NCI-H510A treated with DMSO at 0.1 percent for 48 hours (cell line): Measurements from ENCODE around the gene UTP4.

Experiments
- DNase-seq: peaks from one replicate; lab custom pipeline; 2025; lab: John Stamatoyannopoulos, UW

Gene UTP4

GRCh38 chr16:69132424-69133252 lies at the start of gene UTP4, which contains the start of gene CHTF8:
TSS of gene UTP4 (plus strand) at chr16:69132649. CDS start at chr16:69133460, 811 bp downstream.
TSS of gene CHTF8 (minus strand) at chr16:69132588. CDS start at chr16:69121458, 11,130 bp downstream.
- peak; percentile 39 for DNase-seq

DNA sequence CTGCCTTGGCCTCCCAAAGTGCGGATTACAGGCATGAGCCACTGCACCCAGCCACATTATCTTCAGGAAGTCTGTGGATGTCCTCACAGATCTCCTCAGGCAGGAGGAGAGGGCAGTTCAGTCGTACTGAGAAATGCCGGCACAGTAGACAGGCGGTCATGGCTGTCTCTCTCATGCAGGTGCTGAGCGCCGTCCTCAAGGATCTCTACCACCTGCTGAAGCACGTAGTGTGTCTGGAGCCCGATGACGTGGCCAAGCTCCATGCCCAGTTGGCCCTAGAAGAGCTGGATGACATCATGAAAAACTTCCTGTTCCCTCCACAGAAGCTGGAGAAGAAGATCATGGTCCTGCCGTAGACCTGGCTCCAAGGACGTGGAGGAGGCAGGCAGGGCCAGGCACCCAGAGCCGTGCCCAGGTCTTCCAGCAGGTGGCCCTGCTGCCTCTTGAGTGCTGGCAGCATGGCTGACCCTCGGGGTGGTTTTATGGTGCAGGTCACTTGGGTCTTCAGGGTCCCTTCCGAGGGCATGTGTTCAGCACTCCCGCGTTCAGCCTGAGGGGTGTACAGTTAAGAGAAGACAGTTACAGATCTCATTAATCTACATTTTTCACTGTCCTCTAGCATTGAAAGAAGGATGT lies 49.0 kb upstream of the UTP4 start:
- DNase-seq: no peak

- no peak for DNase-seq
Observed at GRCh38 chr16:69084289-69084688, 48.2 kb upstream of the UTP4 start.

GRCh38 chr16:69085032-69085695 lies 47.3 kb upstream of the UTP4 start:
- DNase-seq: no peak

- no peak for DNase-seq
Observed at GRCh38 chr16:69087161-69087581, 45.3 kb upstream of the UTP4 start.

GRCh38 chr16:69088684-69089083 lies 43.8 kb upstream of the UTP4 start:
- no peak for DNase-seq

- DNase-seq: peak; percentile 62
Observed at GRCh38 chr16:69089091-69089910, 43.1 kb upstream of the UTP4 start.

GRCh38 chr16:69093974-69094373 lies 38.5 kb upstream of the UTP4 start:
- DNase-seq: peak; percentile 83

DNA sequence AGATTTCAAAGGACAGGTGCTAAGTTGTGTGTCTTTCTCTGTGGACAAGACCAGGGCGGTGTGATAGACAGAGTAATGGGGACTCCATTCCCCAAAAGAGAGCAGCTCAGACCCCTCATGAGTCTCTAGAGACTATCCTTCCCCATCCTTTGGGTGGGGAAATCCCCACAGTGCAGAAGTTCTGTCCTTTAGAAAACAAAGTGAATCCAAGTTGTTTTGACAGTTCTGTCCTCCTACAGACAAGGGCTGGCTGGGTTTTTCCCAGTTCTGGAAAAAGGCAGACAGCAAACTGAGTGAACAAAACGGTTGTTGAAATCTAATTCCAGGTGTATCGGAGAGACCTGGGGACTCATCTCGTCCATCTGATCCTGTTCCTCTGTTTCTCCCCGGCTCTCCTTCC lies 37.9 kb upstream of the UTP4 start:
- DNase-seq: no peak

DNA sequence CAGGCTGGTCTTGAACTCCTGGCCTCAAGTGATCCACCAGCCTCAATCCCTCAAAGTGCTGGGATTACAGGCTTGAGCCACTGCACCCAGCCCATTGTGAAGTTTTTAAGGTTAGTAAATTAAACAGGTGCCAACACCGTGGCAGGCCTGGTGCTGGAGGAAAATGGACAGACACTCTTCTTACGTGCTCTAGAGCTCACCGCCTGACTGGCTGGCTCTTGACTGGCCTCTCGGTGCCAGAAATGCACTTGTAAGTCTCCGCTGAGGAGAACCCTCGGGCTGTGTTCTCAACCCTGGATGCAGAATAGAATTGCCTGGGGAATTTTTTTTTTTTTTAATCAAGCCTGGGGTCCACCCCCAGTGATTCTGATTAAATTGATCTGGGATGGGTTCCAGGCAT lies 37.3 kb upstream of the UTP4 start:
- no peak for DNase-seq

GRCh38 chr16:69100071-69100691 lies 32.3 kb upstream of the UTP4 start:
- DNase-seq: peak; percentile 79

DNA sequence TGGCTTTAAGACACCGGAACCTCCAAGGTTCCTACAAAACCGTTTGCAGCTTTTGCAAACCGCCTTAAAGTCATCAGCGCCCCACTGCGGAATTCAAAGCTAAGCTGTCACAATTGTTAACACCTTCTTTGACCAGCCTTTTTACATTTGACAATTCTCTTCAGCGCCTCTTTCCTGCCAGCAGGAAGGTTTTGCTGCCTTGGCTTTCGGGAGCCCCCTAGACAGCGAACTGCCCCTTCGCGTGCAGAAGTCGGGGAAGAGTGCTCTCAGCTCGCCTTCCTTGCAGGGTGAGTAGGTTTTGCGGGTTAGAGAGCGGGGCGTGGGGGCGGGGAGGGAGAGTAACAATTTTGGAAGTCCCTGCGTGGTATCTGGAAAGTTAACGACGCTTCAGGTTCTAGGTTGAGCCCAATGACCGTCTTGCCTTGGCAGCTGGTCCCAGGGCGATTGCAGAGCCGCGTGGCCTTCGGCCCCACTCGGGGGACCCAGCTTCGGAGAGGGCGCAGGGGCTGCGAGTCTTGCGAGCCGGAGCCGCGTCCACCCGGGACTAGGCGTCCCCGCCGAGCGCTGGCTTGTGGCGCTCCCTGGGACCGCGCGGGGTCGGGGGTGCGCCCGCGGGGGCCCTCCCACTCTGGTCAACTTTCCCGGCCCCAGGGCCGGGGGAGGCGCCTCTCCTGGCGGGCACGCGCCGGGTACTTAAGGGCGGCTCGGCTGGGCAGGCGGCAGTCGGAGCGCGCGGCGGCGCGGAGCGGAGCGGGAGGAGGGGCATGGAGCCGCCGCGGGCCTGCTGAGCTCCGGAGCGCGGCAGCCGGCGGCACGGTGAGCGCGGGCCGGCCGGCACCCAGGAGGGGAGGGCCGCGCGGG lies 26.7 kb upstream of the UTP4 start, which contains the start of gene HAS3:
HAS3 (plus strand) TSS at position 153 of the 861 bp plus-strand sequence. CDS start 3,743 bp downstream, outside the sequence.
- DNase-seq: peak; percentile 57

GRCh38 chr16:69106491-69107315 lies 25.7 kb upstream of the UTP4 start:
- DNase-seq: no peak

DNA sequence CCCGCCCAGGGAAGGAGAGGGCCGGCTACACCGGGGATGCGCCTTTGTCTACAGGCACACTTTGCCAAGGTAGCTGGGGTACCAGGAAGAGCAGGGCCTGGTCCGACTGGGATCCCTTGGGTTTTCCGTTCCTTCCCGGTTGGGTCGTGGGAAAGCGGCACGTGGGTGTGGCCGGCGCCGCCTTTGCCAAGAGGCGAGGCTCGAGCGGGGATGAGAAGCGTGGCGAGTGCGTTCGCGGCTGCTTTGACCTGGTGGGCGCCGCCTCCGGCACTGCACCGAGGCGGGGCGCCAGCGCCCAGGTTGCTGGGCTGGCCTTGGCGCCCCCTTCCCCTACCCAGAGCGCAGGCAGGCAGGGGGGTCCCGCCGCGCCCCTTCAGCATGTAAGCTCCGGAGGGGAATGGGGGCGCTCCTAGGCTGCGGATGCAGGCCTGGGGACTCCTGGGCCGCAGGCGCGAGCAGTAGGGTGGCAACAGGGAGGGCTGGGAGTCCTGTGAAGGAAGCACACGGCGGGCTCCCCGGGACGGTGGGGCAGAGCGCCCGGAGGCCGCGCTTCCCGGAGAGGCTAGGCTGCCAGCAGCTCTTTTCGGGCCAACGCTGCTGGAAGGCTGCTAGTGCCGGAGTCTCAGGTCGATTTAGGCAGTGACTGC lies 25.0 kb upstream of the UTP4 start:
- no peak for DNase-seq

- DNase-seq: no peak
Observed at GRCh38 chr16:69108064-69108904, 24.2 kb upstream of the UTP4 start.

DNA sequence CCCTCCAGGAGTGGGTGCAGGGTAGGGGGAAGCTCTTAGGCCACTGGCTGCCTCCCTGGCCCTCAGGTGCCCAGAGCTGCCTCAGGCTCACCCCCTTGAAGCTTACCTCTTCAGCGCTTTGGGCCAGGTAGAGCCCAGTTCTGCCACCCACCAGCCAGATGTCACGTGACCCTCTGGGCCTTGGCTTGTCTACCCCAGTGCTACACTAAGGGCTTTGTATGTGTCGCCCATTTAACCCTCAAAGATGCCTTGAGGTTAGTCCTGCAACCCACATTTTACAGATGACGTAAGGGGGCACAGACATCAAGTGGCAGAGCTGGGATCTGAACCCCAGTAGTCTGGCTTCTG lies 23.6 kb upstream of the UTP4 start:
- no peak for DNase-seq

DNA sequence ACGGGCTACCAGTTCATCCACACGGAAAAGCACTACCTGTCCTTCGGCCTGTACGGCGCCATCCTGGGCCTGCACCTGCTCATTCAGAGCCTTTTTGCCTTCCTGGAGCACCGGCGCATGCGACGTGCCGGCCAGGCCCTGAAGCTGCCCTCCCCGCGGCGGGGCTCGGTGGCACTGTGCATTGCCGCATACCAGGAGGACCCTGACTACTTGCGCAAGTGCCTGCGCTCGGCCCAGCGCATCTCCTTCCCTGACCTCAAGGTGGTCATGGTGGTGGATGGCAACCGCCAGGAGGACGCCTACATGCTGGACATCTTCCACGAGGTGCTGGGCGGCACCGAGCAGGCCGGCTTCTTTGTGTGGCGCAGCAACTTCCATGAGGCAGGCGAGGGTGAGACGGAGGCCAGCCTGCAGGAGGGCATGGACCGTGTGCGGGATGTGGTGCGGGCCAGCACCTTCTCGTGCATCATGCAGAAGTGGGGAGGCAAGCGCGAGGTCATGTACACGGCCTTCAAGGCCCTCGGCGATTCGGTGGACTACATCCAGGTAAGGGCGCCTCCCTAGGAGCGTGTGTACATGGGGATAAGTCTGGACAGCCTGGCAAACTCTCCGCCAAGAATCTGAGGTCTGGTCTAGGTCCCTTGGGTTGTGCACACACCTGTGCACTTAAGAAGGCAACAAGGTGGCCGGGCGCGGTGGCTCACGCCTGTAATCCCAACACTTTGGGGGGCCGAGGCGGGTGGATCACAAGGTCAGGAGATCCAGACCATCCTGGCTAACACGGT lies 22.8 kb upstream of the UTP4 start:
- DNase-seq: no peak
